Lower leg skin (tissue), 4 donors: ENCODE results near the gene FIZ1. TPM values are rescaled to one million over a fixed set of nuclear protein-coding genes. Genes with fewer than 3 reads are reported as not detected.
"Not testable (repeated sequence)": the region's sequence is repeated elsewhere in the genome, so short reads cannot be mapped to it uniquely, and the experiment has no call there.

Source experiments
- DNase-seq, 2 donors: peaks; one replicate each; pipeline ENCODE4 v3.0.0-alpha.2; 2019; ENCODE audit warnings: low spot score in 2 of 2
- H3K4me3 ChIP-seq: fragments of 200-600 bp; sonication (generic); 2 replicates; pipeline ENCODE4 v1.5.1; 2017; ENCODE audit warnings: mild to moderate bottlenecking, low read depth; ENCODE audit not compliant: poor library complexity, severe bottlenecking
- CTCF ChIP-seq, 3 donors: fragments of 450-650 bp; IDR thresholded peaks; one replicate each; pipeline ENCODE4 v1.5.1; 2016; ENCODE audit warnings: antibody characterized with exemption in 3 of 3, mild to moderate bottlenecking in 3 of 3, moderate library complexity in 2 of 3
- POLR2A ChIP-seq, 2 donors: fragments of 450-650 bp; IDR thresholded peaks; one replicate each; pipeline ENCODE4 v1.6.1; 2016 to 2017; ENCODE audit warnings: antibody characterized with exemption in 2 of 2, mild to moderate bottlenecking in 1 of 2, moderate library complexity in 1 of 2
- WGBS, 2 donors: methylation state at CpG; one replicate each; pipeline ENCODE4 v1.1.5; 2018; 5-methylcytosine and 5-hydroxymethylcytosine counted together
- intact Hi-C: fragments of 100-400 bp; cut with DNase I; formaldehyde crosslinking; loops from one replicate; pipeline ENCODE4 v1.15.0; 2023; ENCODE audit warnings: low total_unique reads
- total RNA-seq, 4 donors: library from RNA; depleted of rRNA; stranded (reverse); fragments of >200 nt; gene quantifications; one replicate each; pipeline ENCODE4 v1.1.0, GENCODE V29; 2016

FIZ1 gene
- total RNA-seq, 4 donors from 2014 or later: 5.9 to 14.3 (median 7.7) TPM

GRCh38 chr19:55578031-55578760 lies 21.1 kb downstream of the FIZ1 start:
- WGBS, 2 donors: 93 to 95% methylated on average over 54 to 75 of the region's 83 CpGs
- TF ChIP-seq POLR2A (IDR thresholded peaks at IDR 0.05) (no peak), CTCF (IDR thresholded peaks at IDR 0.05) (no peak)
- H3K4me3 ChIP-seq: no peak overlapping the region
- DNase-seq: no peak
- intact Hi-C loops: no loop called here

DNA sequence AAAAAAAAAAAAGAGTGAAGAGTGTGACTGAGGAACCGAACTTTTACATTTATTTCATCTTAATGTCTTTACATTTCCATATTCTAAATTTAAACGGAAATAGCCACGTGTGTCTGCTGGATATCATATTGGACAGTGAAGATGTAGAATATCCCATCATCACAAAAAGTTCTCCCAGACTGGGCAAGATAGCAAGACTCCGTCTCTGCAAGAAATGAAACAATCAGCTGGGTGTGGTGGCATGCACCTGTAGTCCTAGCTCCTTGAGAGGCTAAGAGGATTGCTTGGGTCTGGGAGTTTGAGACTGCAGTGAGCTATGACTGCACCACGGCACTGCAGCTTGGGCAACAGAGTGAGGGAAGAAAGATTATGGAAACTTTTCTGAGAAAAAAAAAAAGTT lies 22.6 kb downstream of the FIZ1 start:
- no peak for DNase-seq
- WGBS, 2 donors: 87% methylated on average over 5 of the region's 5 CpGs
- TF ChIP-seq CTCF (IDR thresholded peaks at IDR 0.05) (no peak), POLR2A (IDR thresholded peaks at IDR 0.05) (no peak)

DNA sequence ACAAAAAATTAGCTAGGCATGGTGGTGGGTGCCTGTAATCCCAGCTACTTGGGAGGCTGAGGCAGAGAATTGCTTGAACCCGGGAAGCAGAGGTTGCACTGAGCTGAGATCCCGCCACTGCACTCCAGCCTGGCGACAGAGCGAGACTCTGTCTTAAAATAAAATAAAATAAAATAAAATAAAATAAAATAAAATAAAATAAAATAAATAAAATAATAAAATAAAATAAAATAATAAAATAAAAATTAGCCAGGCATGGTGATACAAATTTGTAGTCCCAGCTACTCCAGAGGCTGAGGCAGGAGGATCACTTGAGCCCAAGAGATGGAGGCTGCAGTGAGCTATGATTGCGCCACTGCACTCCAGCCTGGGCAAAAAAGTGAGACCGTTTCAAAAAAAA lies 25.4 kb downstream of the FIZ1 start:
- DNase-seq, H3K4me3 ChIP-seq, intact Hi-C loops: not testable (repeated sequence)
- 85 to 86% methylated on average over 6 of the region's 6 CpGs for WGBS, 2 donors

More for the DNA sequence above, 22.6 kb downstream of the FIZ1 start:
- intact Hi-C loops: no loop called here
- no peak overlapping the region for H3K4me3 ChIP-seq

- intact Hi-C loops, DNase-seq: not testable (repeated sequence)
- WGBS, 2 donors: 90 to 94% methylated on average over 5 of the region's 5 CpGs
Measured at GRCh38 chr19:55569477-55569876, 29.8 kb downstream of the FIZ1 start.

GRCh38 chr19:55567708-55568328 lies 31.5 kb downstream of the FIZ1 start:
- no peak for TF ChIP-seq CTCF (IDR thresholded peaks at IDR 0.05)
- TF ChIP-seq POLR2A (IDR thresholded peaks at IDR 0.05): no peak
- intact Hi-C loops: no loop called here
- DNase-seq: no peak
- H3K4me3 ChIP-seq: no peak overlapping the region

More at GRCh38 chr19:55569477-55569876, 29.8 kb downstream of the FIZ1 start:
- H3K4me3 ChIP-seq: not testable (repeated sequence)

DNA sequence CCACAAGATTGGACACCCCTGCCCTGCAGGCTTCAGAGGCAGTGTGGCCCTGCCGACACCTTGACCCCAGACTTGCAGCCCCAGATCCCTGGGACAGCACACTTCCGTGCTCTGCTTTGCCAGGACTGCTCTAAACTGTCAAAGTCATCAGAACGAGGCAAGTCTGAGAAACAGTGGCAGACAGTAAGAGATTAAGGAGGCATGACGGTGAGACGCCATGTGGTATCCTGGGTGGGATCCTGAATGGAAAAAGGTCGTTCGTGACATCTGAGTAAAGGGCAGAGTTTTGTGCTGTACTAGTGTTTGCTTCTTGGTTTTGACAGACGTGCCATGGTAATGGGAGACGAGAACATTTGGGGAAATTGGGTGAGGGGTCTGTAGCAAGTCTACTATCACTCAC lies 32.5 kb downstream of the FIZ1 start:
- no peak overlapping the region for H3K4me3 ChIP-seq
- TF ChIP-seq POLR2A (IDR thresholded peaks at IDR 0.05) (no peak), CTCF (IDR thresholded peaks at IDR 0.05) (no peak)
- DNase-seq: no peak
- WGBS, 2 donors: 35 to 39% methylated on average over 9 of the region's 9 CpGs
- intact Hi-C loops: no loop called here
